ENCODE results near the gene ZNF584. TPM values are rescaled to one million over a fixed set of nuclear protein-coding genes. Genes with fewer than 3 reads are reported as not detected.

Gene ZNF584
- total RNA-seq, 4 donors from 2014 or later, result 10.9 to 17.6 (median 12.6) TPM

DNA sequence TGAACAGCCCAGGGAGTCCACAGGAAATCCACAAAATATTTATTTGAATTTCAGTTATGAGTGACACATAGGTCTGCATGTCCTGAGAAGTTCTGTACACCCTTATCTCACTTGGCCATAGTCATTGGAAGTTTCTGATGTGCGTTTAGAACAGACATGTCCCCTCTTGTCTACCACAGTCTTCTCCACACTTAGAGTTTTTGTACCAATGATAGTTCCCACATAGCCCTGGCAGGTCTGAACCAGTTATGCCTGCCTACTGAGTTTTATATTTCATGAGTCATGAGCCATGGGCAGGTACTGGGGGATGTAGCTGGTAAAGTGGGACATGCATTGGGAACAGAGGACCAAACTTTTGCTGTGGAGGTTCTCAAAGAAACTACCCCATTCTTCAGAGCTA lies 20.2 kb downstream of the ZNF584 start:
- H3K36me3 ChIP-seq, result peaks cover 0 to 31% of the 10 kb centered on the region in 2 donors
- no peak overlapping the region for H3K4me3 ChIP-seq
- H3K27ac ChIP-seq, result no peak overlapping the region
- H3K4me1 ChIP-seq, result no peaks in the 10 kb centered on the region
- no peaks in the 10 kb centered on the region for H3K27me3 ChIP-seq
- ATAC-seq, result no peak
- no peak for TF ChIP-seq CTCF (IDR thresholded peaks at IDR 0.05)
- TF ChIP-seq POLR2AphosphoS5 (IDR thresholded peaks at IDR 0.05), result no peak
- TF ChIP-seq POLR2A (IDR thresholded peaks at IDR 0.05), result no peak
- no peak for TF ChIP-seq EP300 (IDR thresholded peaks at IDR 0.05)
- H3K9me3 ChIP-seq, result peaks cover 6 to 89% (median 18%) of the 10 kb centered on the region in 3 donors
- no CpG with 5 or more reads among the region's 1 CpG for WGBS, 2 donors (ENCODE audit: low coverage in 1 of 2)

DNA sequence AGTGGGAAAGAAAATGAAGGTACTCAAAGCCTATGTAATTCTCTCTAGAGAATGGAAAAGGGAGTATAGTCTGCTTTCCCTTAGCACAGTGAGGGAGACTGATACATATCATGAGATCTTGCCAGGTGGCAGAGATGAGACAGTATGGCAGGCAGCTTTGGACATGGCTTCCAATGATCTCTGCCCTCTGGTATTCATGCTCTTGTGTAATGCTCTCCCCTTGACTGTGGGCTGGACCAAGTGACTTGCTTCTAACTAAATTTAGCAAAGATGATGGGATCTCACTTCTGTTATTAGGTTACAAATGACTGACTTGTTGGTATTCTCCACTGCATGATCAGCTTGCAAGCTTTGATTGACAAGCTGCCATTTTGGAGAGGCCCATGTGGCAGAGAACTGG lies 21.3 kb downstream of the ZNF584 start:
- no peak for ATAC-seq
- TF ChIP-seq POLR2AphosphoS5 (IDR thresholded peaks at IDR 0.05) (no peak), CTCF (IDR thresholded peaks at IDR 0.05) (no peak), EP300 (IDR thresholded peaks at IDR 0.05) (no peak), POLR2A (IDR thresholded peaks at IDR 0.05) (no peak)
- H3K4me3 ChIP-seq, result no peak overlapping the region
- H3K36me3 ChIP-seq, result peaks cover 4 to 42% of the 10 kb centered on the region in 2 donors
- H3K4me1 ChIP-seq, result no peaks in the 10 kb centered on the region
- peaks cover 6 to 99% (median 28%) of the 10 kb centered on the region in 3 donors for H3K9me3 ChIP-seq
- no peaks in the 10 kb centered on the region for H3K27me3 ChIP-seq
- no peak overlapping the region for H3K27ac ChIP-seq

GRCh38 chr19:58434217-58434616 lies 25.8 kb downstream of the ZNF584 start:
- ATAC-seq, result no peak
- H3K27ac ChIP-seq, result no peak overlapping the region
- H3K27me3 ChIP-seq, result no peaks in the 10 kb centered on the region
- H3K4me1 ChIP-seq, result peaks cover 0 to 4% (median 0%) of the 10 kb centered on the region in 3 donors
- WGBS, 2 donors (ENCODE audit: low coverage in 1 of 2), result 92 to 100% methylated on average over 2 of the region's 2 CpGs
- H3K36me3 ChIP-seq, result peaks cover 7 to 84% of the 10 kb centered on the region in 2 donors
- TF ChIP-seq CTCF (IDR thresholded peaks at IDR 0.05), result no peak
- TF ChIP-seq EP300 (IDR thresholded peaks at IDR 0.05), result no peak
- TF ChIP-seq POLR2AphosphoS5 (IDR thresholded peaks at IDR 0.05), result no peak
- no peak for TF ChIP-seq POLR2A (IDR thresholded peaks at IDR 0.05)
- peaks cover 6 to 100% (median 32%) of the 10 kb centered on the region in 3 donors for H3K9me3 ChIP-seq
- no peak overlapping the region for H3K4me3 ChIP-seq

- H3K27me3 ChIP-seq, result no peaks in the 10 kb centered on the region
- peak within 1 kb of the TSS; percentile 60 to 76 for H3K4me3 ChIP-seq
- peaks cover 0 to 49% (median 3%) of the 10 kb centered on the region in 3 donors for H3K9me3 ChIP-seq
- peak; percentile 35 to 38 for TF ChIP-seq POLR2A (IDR thresholded peaks at IDR 0.05)
- no peak for TF ChIP-seq EP300 (IDR thresholded peaks at IDR 0.05)
- TF ChIP-seq POLR2AphosphoS5 (IDR thresholded peaks at IDR 0.05), result peak; percentile 67
- no peak for TF ChIP-seq CTCF (IDR thresholded peaks at IDR 0.05)
- ATAC-seq, result peak; percentile 99
- H3K4me1 ChIP-seq, result peaks cover 0 to 21% (median 10%) of the 10 kb centered on the region in 3 donors
- H3K36me3 ChIP-seq, result peaks cover 1 to 42% of the 10 kb centered on the region in 2 donors
- peak within 1 kb of the TSS; percentile 49 to 95 (median 82) for H3K27ac ChIP-seq
- WGBS, 2 donors (ENCODE audit: low coverage in 1 of 2), result no CpG with 5 or more reads among the region's 59 CpGs
Measured at GRCh38 chr19:58439576-58440554, 31.4 kb downstream of the ZNF584 start, which contains the start of gene ZNF132. Gene ZNF132 (minus strand): TSS chr19:58440153. CDS start chr19:58439821, 332 bp downstream.
